Heart left ventricle (tissue), 13 donors: Measurements from ENCODE around the gene TAPT1.
"Not testable (repeated sequence)": the region's sequence is repeated elsewhere in the genome, so short reads cannot be mapped to it uniquely, and the experiment has no call there.

Experiments
- POLR2A ChIP-seq, 2 donors: fragments of 450-650 bp; IDR thresholded peaks; one replicate each; pipeline ENCODE4 v1.6.1; 2017; ENCODE audit warnings: antibody characterized with exemption in 2 of 2, mild to moderate bottlenecking in 2 of 2, moderate library complexity in 2 of 2
- TF ChIP-seq, protein P1 (sequence below), 12 donors: fragments of 200-600 bp; sonication (generic) in 4 of 12; IDR thresholded peaks; one replicate each; pipeline versions ENCODE4 v1.5.0 to v1.8.0; 2018 to 2022; ENCODE audit warnings: antibody characterized with exemption in 12 of 12, mild to moderate bottlenecking in 5 of 12
- donor health status: ischemic (EF 13 %, LVEDD 7.1; RV severe dilation, severe dysfunction).
- donor health status: DM: no; HTN: yes; CAD: no.
- donor health status: DM: no; HTN: no; CAD: no.
- donor health status: ischemic (EF 25% LVEDD 6.9; RV normal size, moderate dysfunction).
- donor health status: ischemic (EF 25% LVEDD 5.7; RV mildly dilated, moderate dysfunction).
- donor health status: ischemic (EF 35%, LVEDD 5.7; RV mildly dilated, moderate dysfunction).
- donor health status: nonischemic (EF 11% LVEDD 7.7; RV severe dilation, severe dysfunction).
- donor health status: DM: yes; HTN: yes; CAD: no.
- donor health status: PGD.
- donor health status: ischemic (EF 29% LVEDD 5.4; RV normal size, mild dysfunction).
- donor health status: nonischemic (EF 23%, LVEDD 6.1; RV moderate dilation, normal function).

DNA sequence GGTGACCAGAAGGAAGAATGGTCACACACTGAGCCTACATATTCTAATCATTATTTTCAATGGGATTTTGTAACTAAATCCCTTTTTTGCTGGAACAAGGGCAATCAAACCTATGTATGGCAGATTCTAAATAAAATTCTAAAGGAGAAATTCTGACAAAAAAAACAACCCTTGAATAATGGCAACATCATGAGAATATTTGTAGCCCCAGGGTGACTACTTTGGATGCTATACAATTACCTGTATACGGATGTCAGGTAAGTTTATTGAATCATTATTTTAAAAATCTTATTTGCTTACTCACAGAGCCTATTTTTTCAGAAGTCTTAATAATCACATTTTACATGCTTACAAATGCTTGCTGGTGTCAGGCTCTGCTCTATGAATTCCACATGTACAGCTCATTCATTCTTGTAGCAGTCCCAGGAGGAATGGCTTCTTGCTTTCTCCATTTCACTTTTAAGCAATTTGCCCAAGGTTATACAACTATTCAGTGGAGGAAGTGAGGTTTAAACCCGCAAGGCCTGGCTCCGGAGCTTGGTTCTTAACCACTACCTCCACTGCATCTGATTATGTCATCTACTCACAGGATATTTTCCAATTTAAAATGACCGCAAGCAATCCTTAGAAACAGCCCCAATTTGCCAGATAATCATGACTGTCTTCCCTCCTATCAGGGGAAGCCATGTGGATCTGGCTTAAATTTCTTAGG, 43.6 kb upstream of the TAPT1 start:
- TF ChIP-seq, protein P1, sequence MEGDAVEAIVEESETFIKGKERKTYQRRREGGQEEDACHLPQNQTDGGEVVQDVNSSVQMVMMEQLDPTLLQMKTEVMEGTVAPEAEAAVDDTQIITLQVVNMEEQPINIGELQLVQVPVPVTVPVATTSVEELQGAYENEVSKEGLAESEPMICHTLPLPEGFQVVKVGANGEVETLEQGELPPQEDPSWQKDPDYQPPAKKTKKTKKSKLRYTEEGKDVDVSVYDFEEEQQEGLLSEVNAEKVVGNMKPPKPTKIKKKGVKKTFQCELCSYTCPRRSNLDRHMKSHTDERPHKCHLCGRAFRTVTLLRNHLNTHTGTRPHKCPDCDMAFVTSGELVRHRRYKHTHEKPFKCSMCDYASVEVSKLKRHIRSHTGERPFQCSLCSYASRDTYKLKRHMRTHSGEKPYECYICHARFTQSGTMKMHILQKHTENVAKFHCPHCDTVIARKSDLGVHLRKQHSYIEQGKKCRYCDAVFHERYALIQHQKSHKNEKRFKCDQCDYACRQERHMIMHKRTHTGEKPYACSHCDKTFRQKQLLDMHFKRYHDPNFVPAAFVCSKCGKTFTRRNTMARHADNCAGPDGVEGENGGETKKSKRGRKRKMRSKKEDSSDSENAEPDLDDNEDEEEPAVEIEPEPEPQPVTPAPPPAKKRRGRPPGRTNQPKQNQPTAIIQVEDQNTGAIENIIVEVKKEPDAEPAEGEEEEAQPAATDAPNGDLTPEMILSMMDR (IDR thresholded peaks at IDR 0.05), result not testable (repeated sequence)
- not testable (repeated sequence) for TF ChIP-seq POLR2A (IDR thresholded peaks at IDR 0.05)
